Measurements from ENCODE around the gene ARSK. TPM values are rescaled to one million over a fixed set of nuclear protein-coding genes. Genes with fewer than 3 reads are reported as not detected.

The ARSK gene
- total and polyA plus RNA-seq, 2 of the 13 experiments (the other 11 are each of a cell fraction or from before 2014, with no cell fraction given) = 7.9 TPM

- TF ChIP-seq PBX3 (CRISPR knock-in tag; IDR thresholded peaks at IDR 0.05; ENCODE audit: borderline replicate concordance) = no peak
- TF ChIP-seq ZFP91 (CRISPR knock-in tag; IDR thresholded peaks at IDR 0.05; ENCODE audit: borderline replicate concordance) = peak; percentile 89; the same call in 1 of the 2 replicates
- TF ChIP-seq SETDB1 (CRISPR knock-in tag; IDR thresholded peaks at IDR 0.05; ENCODE audit: borderline replicate concordance) = no peak; the same call in 1 of the 2 replicates
- no peak for TF ChIP-seq ZKSCAN1 (IDR thresholded peaks at IDR 0.05; ENCODE audit: low read length)
- peak; percentile 48; the same call in 1 of the 2 replicates for TF ChIP-seq ZBTB44 (CRISPR knock-in tag; IDR thresholded peaks at IDR 0.05)
- TF ChIP-seq TSC22D2 (CRISPR knock-in tag; IDR thresholded peaks at IDR 0.05; ENCODE audit: borderline replicate concordance) = no peak; the same call in 1 of the 2 replicates
- no peak for TF ChIP-seq NR3C1 (CRISPR knock-in tag; IDR thresholded peaks at IDR 0.05)
- 0 out of 2 replicates have a peak, but pooled peaks have one; percentile 46 for TF ChIP-seq ZNF234 (CRISPR knock-in tag; conservative IDR thresholded peaks at IDR 0.05)
- TF ChIP-seq FOXM1 (CRISPR knock-in tag; IDR thresholded peaks at IDR 0.05) = no peak
- no peak for TF ChIP-seq GLMP (CRISPR knock-in tag; IDR thresholded peaks at IDR 0.05; ENCODE audit: borderline replicate concordance)
- no peak for TF ChIP-seq ZNF597 (CRISPR knock-in tag; IDR thresholded peaks at IDR 0.05)
- 0 out of 2 replicates have a peak, but pooled peaks have one; percentile 33 for TF ChIP-seq SUZ12 (IDR thresholded peaks at IDR 0.05; ENCODE audit: low read depth, low read length)
- no peak for TF ChIP-seq CEBPB (IDR thresholded peaks at IDR 0.05; ENCODE audit: borderline replicate concordance, low read depth, low read length)
- no peak for TF ChIP-seq BCLAF1 (IDR thresholded peaks at IDR 0.05)
- TF ChIP-seq CHD2 (IDR thresholded peaks at IDR 0.05; ENCODE audit: low read depth, low read length) = peak; percentile 74; the same call in 1 of the 2 replicates
- no peak for TF ChIP-seq ZIK1 (CRISPR knock-in tag; IDR thresholded peaks at IDR 0.05; ENCODE audit: borderline replicate concordance, low read depth)
- no peak for TF ChIP-seq ZNF468 (CRISPR knock-in tag; IDR thresholded peaks at IDR 0.05)
- TF ChIP-seq HNRNPK (IDR thresholded peaks at IDR 0.05; ENCODE audit: low read depth, low read length, poor library complexity, severe bottlenecking) = no peak
These were observed at the start of gene ARSK, which contains the start of gene SKIC3 (continued) for GRCh38 chr5:95554647-95555548.

Measured in HepG2 (cell line).